Activated T-helper 2 cell treated with anti-CD3 and anti-CD28 coated beads, Interferon-gamma antibody, Interleukin-2, Interleukin-4, amounts not matched to agents 10 μg/mL and 5 μg/mL and 100 μg/mL, durations not matched to agents 14 hours and 24 hours and 36 hours (primary cell): ENCODE measurements around the gene SLC6A7. TPM values are rescaled to one million over a fixed set of nuclear protein-coding genes. Genes with fewer than 3 reads are reported as not detected.

ENCODE experiments used
- DNase-seq: peaks from one replicate; pipeline ENCODE4 v3.0.0; 2021; ENCODE audit warnings: low spot score
- H3K27ac Mint-ChIP-seq: one replicate; pipeline ENCODE4 v1.8.0; 2021; ENCODE audit warnings: mixed read lengths
- H3K27me3 Mint-ChIP-seq: one replicate; pipeline ENCODE4 v1.8.0; 2021; ENCODE audit warnings: low read depth, mixed read lengths
- H3K36me3 Mint-ChIP-seq: one replicate; pipeline ENCODE4 v1.8.0; 2021; ENCODE audit warnings: low read depth, mixed read lengths
- H3K4me1 Mint-ChIP-seq: one replicate; pipeline ENCODE4 v1.8.0; 2021; ENCODE audit warnings: low read depth, mixed read lengths
- H3K4me3 Mint-ChIP-seq: one replicate; pipeline ENCODE4 v1.8.0; 2021; ENCODE audit warnings: low read depth, mild to moderate bottlenecking, moderate library complexity, mixed read lengths
- H3K9me3 Mint-ChIP-seq: one replicate; pipeline ENCODE4 v1.8.0; 2021; ENCODE audit warnings: mixed read lengths
- intact Hi-C: fragments of 100-400 bp; cut with micrococcal nuclease; formaldehyde crosslinking; loops from one replicate; pipeline ENCODE4 v1.15.1; 2023
- total RNA-seq: library from RNA; stranded (reverse); gene quantifications from 2 replicates; pipeline ENCODE4 v1.2.3, GENCODE V29; 2022

Gene SLC6A7
- total RNA-seq, 1 donor from 2014 or later = not detected

DNA sequence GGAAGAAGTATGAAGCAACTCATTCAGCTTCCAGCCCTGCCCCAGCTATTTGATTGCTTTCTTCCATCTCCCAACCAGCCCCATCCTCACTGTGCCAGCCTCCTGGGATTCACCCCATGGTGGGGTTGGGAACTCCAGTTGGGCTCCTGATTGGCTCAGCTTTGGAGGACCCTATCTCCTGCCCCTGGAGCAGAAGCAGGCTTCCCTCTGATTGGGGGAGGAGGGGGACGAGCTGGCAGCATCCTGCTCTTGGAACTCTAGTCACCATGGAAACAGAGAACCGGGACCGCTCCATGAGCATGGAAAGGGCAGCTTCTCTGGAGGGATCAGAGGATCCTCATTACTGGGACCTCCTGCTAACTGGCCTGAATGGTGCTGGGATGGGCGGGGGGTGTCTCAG, 2.6 kb downstream of the SLC6A7 start:
- Mint-ChIP-seq H3K4me3 (no peak overlapping the region), H3K4me1 (no peaks in the 10 kb centered on the region), H3K27ac (no peak overlapping the region), H3K36me3 (no peaks in the 10 kb centered on the region), H3K9me3 (no peaks in the 10 kb centered on the region), H3K27me3 (peaks cover 28% of the 10 kb centered on the region)
- DNase-seq = no peak
- intact Hi-C loops = no loop called here

DNA sequence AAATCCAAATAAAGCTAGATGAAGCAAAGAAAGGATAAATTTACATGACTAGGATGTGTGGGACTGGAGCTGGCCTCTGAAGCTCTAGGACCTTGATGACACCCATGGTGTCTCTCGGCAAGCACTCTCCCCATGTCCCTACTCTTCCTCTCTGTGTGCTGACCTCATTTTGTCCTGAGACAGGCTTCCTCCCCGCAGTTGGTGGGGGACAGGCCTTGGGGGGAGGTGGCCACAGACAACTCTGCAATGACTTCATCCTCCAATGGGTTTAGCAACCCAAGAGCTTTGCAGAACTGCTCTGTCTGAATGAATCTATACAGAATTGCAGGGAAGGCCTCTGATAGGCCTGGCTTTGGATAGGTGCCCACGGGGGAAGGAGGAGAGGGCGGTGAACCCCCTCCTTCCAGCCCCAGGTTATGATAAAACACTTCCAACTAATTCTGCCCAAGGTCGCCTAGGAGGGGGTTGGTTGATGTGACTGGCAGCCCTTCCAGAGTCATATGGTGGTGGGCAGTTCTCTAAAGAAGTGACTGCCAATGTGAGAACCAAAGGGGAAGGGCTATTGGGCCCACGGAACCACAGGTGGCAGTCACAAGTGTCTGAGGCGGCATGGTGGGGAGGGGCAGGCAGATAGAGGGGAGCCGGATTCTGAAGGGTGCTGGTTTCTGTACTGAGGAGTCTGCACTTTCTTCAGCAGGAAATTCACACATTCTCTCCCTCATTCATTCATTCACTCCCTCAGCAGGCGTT, 6.0 kb downstream of the SLC6A7 start:
- H3K27ac Mint-ChIP-seq = no peak overlapping the region
- H3K36me3 Mint-ChIP-seq = no peaks in the 10 kb centered on the region
- no peaks in the 10 kb centered on the region for H3K9me3 Mint-ChIP-seq
- intact Hi-C loops = no loop called here
- DNase-seq = no peak
- H3K4me1 Mint-ChIP-seq = no peaks in the 10 kb centered on the region
- H3K4me3 Mint-ChIP-seq = no peak overlapping the region
- peaks cover 7% of the 10 kb centered on the region for H3K27me3 Mint-ChIP-seq

DNA sequence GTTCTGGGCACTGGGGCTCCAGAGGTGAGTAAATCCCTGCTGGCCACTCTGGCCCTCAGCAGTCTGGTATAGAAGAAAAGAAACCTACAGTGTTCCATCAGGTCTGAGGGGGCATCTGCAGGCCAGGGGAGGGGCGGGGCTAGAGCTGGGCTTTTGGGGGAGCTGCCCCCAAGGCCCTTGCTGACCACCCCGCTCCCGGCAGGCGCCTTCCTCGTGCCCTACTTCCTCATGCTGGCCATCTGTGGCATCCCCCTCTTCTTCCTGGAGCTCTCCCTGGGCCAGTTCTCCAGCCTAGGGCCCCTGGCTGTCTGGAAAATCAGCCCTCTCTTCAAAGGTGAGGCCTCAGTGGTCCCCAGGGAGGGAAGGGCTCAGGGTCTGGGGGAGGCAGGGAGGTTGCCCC, 6.7 kb downstream of the SLC6A7 start:
- Mint-ChIP-seq H3K27ac (no peak overlapping the region), H3K4me1 (no peaks in the 10 kb centered on the region), H3K9me3 (no peaks in the 10 kb centered on the region), H3K27me3 (peaks cover 4% of the 10 kb centered on the region), H3K36me3 (no peaks in the 10 kb centered on the region), H3K4me3 (no peak overlapping the region)
- intact Hi-C loops = no loop called here
- DNase-seq = no peak

DNA sequence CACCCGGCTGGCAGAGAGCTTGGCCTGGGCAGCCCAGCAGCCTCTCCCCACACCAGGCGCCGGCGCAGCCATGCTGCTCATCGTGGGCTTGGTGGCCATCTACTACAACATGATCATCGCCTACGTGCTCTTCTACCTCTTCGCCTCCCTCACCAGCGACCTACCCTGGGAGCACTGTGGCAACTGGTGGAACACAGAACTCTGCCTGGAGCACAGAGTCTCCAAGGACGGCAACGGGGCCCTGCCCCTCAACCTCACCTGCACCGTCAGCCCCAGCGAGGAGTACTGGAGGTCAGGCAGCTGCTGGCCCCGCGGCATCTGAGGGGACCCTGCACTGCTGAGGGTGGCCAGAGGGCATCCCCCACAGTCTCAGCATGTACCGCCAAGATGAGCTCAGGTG, 7.1 kb downstream of the SLC6A7 start:
- Mint-ChIP-seq H3K27me3 (peaks cover 2% of the 10 kb centered on the region), H3K9me3 (no peaks in the 10 kb centered on the region), H3K4me3 (no peak overlapping the region), H3K4me1 (no peaks in the 10 kb centered on the region), H3K36me3 (no peaks in the 10 kb centered on the region), H3K27ac (no peak overlapping the region)
- intact Hi-C loops = no loop called here
- DNase-seq = no peak

DNA sequence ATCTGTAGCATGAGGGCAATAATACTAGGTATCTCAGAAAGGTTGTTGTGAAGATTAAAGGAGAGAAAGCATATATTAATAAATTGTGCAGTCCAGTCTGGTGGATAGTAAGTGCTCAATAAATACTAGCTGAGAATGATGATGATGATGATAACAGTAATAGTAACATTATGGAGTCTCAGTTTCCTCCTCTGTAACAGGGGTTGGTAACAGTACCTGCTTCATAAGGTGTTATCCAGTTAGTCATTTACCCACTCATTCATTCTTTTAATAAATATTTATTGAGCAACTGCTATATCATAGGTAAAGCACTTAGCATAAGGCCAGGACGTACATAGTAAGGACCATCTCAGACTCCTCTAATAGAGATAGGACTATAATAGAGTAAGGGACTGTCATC, 7.6 kb downstream of the SLC6A7 start:
- no peaks in the 10 kb centered on the region for H3K36me3 Mint-ChIP-seq
- no peak overlapping the region for H3K4me3 Mint-ChIP-seq

DNA sequence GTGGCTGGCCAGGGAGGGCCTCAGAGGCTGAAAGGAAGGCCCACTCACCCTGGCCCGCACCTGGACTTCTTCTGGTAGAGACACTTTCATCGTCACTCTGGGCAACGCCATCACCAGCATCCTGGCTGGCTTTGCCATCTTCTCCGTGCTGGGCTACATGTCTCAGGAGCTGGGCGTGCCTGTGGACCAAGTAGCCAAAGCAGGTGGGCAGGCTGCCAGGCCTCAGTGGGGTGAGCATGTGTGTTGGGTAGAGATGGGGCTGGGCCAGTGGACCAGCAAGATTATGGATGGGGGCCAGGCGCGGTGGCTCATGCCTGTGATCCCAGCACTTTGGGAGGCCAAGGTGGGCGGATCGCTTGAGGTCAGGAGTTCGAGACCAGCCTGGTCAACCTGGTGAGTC, 12.6 kb downstream of the SLC6A7 start:
- Mint-ChIP-seq H3K4me3 (no peak overlapping the region), H3K27ac (no peak overlapping the region), H3K9me3 (no peaks in the 10 kb centered on the region), H3K4me1 (no peaks in the 10 kb centered on the region), H3K27me3 (peaks cover 4% of the 10 kb centered on the region), H3K36me3 (no peaks in the 10 kb centered on the region)
- intact Hi-C loops = no loop called here
- no peak for DNase-seq

More for the DNA sequence above, 7.6 kb downstream of the SLC6A7 start:
- peaks cover 4% of the 10 kb centered on the region for H3K27me3 Mint-ChIP-seq
- H3K27ac Mint-ChIP-seq = no peak overlapping the region
- H3K9me3 Mint-ChIP-seq = no peaks in the 10 kb centered on the region
- no peaks in the 10 kb centered on the region for H3K4me1 Mint-ChIP-seq
- intact Hi-C loops = no loop called here
- no peak for DNase-seq

DNA sequence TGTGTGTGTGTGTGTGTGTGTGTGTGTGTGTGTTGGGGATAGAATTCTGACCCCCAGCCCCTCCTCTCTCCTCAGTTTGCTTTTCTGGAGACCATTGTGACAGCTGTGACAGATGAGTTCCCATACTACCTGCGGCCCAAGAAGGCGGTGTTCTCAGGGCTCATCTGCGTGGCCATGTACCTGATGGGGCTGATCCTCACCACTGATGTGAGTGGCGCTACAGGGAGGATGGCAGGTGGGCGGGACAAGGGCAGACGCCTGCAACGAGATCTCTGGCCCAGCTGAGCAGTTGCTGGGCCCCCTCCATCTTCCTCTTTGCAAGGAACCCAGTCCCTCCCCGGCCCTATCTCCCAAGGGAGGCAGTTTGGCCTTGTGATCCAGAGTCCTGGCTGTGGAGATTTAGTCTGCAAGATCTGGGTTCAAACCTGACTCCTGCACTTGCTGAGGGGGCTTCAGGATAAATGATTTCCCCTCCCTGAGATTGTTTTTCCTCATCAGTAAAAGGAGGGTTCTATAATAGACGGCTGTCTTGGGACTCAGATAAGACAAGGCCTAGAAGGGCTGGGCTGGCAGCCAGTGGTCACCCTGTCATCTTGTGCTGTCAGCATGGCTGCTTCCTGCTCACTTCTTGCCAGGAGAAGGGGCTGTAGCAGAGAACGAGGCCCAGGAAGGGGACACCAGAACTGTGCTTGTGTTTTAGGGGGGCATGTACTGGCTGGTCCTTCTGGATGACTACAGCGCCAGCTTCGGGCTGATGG, 14.1 kb downstream of the SLC6A7 start:
- H3K9me3 Mint-ChIP-seq = no peaks in the 10 kb centered on the region
- DNase-seq = no peak
- H3K4me1 Mint-ChIP-seq = peaks cover 1% of the 10 kb centered on the region
- intact Hi-C loops = no loop called here
- no peak overlapping the region for H3K4me3 Mint-ChIP-seq
- H3K27me3 Mint-ChIP-seq = peaks cover 10% of the 10 kb centered on the region
- no peaks in the 10 kb centered on the region for H3K36me3 Mint-ChIP-seq
- no peak overlapping the region for H3K27ac Mint-ChIP-seq

DNA sequence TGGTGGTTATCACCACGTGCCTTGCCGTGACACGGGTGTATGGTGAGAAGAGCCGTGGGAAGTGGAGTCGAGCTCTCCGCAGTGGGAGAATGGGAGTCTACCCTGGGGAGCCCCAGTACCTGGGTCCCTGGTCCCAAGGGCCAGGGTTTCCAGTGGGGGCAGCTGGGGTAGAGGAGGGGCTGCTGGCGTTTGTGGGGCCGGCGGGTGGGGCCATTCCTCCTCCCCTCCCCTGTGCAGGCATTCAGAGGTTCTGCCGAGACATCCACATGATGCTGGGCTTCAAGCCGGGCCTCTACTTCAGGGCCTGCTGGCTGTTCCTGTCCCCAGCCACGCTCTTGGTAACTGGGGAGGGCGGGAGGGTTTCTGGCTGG, 14.7 kb downstream of the SLC6A7 start:
- H3K4me1 Mint-ChIP-seq = peaks cover 5% of the 10 kb centered on the region
- no peaks in the 10 kb centered on the region for H3K9me3 Mint-ChIP-seq
- no peak overlapping the region for H3K27ac Mint-ChIP-seq
- H3K27me3 Mint-ChIP-seq = peaks cover 14% of the 10 kb centered on the region
- intact Hi-C loops = no loop called here
- no peaks in the 10 kb centered on the region for H3K36me3 Mint-ChIP-seq
- no peak overlapping the region for H3K4me3 Mint-ChIP-seq
- DNase-seq = no peak

DNA sequence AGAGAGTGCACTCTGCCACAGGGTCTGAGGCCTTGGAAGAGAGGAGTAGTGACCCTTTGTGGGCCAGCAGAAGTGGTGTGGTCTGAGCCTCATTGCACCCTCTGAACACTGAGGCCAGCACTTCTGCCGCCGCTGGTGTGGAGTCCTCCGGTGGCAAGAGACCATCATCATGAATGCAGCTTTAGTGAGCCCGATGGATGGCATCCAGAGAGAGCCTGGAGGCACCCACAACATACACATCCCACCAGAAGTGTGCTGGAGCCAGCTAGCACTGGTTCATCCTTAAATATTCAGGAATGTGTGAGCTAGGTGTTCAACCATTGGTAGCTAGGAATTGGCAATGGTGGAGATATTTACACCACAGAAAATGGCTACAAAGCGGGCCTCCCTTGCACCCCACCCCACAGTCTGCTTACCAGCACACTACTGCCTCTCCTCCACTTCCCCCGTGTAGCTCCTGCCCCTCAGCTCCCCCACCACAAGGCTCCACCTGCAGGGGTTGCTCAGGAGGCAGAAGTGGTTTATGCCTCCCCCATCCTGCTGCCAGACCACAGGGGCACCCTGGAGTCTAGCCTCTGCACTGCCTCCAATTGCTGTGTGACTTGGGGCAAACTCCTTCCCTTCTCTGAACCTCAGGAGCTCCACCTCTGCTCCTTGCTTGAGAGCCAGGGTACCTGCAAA, 16.4 kb downstream of the SLC6A7 start:
- Mint-ChIP-seq H3K4me1 (peaks cover 5% of the 10 kb centered on the region), H3K36me3 (no peaks in the 10 kb centered on the region), H3K9me3 (no peaks in the 10 kb centered on the region), H3K27me3 (peaks cover 14% of the 10 kb centered on the region), H3K4me3 (no peak overlapping the region), H3K27ac (no peak overlapping the region)
- intact Hi-C loops = no loop called here
- no peak for DNase-seq

DNA sequence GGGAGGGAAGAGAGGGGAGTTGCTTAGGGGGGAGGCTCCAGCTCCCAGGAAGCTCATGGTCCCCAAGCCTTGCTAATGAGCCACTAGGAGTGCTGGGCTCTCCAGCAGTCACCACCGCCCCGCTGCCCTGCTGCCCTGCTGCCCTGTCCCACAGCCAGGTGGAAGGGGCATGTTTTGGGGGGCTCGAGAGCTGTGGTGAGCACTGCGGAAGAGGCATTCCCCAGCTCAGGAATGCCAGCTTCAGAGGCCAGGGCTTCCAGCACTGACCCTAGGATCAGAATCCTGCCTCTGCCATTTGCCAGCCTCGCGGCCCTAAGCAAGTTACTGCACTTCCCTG, 16.9 kb downstream of the SLC6A7 start:
- H3K4me1 Mint-ChIP-seq = peaks cover 5% of the 10 kb centered on the region
- intact Hi-C loops = no loop called here
- no peak overlapping the region for H3K4me3 Mint-ChIP-seq
- peaks cover 14% of the 10 kb centered on the region for H3K27me3 Mint-ChIP-seq
- no peaks in the 10 kb centered on the region for H3K9me3 Mint-ChIP-seq
- no peak overlapping the region for H3K27ac Mint-ChIP-seq
- no peak for DNase-seq
- no peaks in the 10 kb centered on the region for H3K36me3 Mint-ChIP-seq

DNA sequence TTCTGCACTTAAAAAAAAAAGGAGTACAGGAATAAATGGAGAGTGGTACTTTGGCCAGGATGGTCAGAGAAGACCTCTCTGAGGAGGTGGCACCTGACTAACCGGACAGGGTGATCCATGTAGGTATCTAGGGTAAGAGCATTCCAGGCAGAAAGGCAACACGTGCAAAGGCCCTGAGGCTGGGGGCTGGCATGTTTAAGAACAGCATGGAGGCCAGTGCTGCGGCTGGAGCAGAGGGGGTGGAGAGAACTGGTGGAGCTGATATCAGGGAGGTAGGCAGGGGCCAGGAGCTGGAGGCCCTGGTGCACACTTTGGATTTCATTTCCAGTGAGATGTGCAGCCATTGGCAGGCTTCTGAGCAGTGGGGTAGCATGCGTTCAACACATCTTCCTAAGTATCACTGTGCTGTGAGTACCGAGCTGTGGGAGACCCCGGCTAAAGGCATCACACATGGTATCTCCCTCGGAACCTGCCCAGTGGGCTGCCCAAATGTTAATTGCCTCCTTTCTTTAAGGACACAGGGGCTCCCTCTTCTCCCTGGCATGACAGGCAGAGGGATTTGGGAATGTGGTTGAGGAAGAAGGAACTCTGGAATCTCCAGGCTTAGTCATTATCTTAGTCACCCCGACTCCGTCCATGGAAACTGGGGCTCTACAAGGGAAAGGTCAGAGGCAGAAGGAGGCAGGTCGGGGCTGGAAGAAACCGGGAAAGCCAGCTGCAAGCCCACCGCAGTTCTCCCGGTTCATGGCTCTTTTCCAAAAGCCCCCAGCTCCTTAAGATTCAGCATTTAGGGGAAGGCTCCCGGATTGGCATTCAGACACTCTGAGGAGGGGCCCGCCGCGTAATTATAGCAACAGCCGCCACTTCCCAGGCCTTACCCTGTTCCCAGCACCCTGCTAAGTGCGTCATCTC, 18.6 kb downstream of the SLC6A7 start:
- H3K4me3 Mint-ChIP-seq = no peak overlapping the region
- H3K36me3 Mint-ChIP-seq = no peaks in the 10 kb centered on the region
- H3K4me1 Mint-ChIP-seq = peaks cover 5% of the 10 kb centered on the region
- no peak for DNase-seq
- H3K27ac Mint-ChIP-seq = no peak overlapping the region
- intact Hi-C loops = no loop called here
- peaks cover 13% of the 10 kb centered on the region for H3K27me3 Mint-ChIP-seq
- no peaks in the 10 kb centered on the region for H3K9me3 Mint-ChIP-seq

DNA sequence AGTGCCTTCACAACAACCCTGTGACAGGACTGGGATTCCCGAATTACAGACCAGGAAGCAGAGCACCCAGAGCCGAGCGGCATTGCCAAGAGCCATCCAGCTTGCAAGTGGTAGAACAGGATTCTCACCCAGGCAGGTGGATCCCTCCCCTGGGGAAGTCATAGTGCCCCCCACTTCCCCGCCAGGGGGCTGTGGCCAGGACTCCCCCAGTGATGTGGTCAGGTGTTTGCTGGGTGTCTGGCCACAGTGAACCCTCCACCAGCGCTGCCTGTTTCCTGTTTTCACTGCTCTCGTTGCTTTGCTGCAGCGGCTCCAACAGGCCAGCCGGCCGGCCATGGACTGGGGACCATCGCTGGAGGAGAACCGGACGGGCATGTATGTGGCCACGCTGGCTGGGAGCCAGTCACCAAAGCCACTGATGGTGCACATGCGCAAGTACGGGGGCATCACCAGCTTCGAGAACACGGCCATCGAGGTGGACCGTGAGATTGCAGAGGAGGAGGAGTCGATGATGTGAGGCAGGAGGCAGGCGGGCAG, 19.3 kb downstream of the SLC6A7 start:
- Mint-ChIP-seq H3K4me3 (no peak overlapping the region), H3K4me1 (peaks cover 5% of the 10 kb centered on the region), H3K27me3 (peaks cover 13% of the 10 kb centered on the region), H3K9me3 (no peaks in the 10 kb centered on the region), H3K36me3 (no peaks in the 10 kb centered on the region), H3K27ac (no peak overlapping the region)
- intact Hi-C loops = no loop called here
- DNase-seq = no peak
